GM19043 (cell line): ENCODE results near the gene IFIT1.
"Not testable (repeated sequence)": the region's sequence is repeated elsewhere in the genome, so short reads cannot be mapped to it uniquely, and the experiment has no call there.

Source experiments
- ATAC-seq: cut with Tn5 transposase; IDR thresholded peaks from one replicate; pipeline ENCODE4 v1.9.1; 2021; ENCODE audit warnings: low read depth; ENCODE audit not compliant: unreplicated experiment

Gene IFIT1

DNA sequence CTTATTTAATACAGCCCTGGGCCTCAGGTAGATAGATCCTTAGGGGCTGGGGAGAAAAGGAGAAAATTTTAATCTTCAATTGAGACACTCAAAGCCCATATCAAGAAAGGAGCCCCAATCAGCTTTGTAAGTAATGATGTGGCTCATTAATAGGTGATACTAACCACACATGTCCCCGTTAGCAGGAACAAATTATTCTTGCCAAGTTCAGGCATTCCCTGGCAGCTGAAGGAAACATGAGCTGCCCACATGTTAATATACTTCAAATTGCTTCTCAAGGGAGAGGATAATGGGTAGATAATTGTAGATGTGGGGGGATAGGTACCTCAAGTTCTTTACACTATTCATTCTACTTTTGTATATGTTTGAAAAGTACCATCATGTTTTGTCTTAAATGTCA lies 36.5 kb downstream of the IFIT1 start:
- no peak for ATAC-seq

DNA sequence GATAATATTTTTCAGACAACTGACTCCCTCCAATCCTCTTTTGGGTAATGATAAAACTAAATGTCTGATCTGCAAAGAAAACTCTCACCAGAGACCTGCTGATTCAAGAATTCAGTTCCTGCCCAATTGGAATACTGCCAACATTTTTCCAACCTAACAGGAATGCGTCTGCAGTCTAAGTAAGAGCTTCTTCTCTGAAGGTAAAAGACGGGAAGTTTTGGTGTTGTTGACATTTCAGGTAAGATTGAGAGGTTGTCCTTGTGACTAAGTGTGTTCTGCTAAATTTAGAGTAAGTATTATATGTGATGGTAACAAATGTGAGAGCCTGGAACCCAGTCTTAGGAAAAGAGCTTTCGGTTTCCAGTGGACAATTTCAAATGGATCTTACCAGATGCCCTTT lies 39.6 kb downstream of the IFIT1 start:
- ATAC-seq, result no peak

DNA sequence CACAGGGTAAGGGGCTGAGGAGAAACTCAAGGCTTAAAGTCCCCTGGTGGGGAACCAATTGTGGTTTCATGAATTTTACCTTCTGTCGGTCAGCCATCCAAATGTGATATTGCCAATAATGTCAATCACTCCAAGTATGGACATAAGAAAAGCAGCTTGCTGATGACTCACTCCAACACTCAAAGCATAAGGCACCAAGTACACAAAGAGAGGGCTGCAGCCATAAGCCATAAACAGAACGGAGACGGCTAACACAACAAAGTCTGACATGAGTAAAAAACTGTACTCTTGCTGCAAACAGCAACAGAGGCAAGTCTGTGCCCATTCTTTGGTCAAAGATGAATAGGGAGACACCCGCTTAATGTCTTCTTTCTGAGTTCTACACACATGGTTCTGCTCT lies 46.1 kb downstream of the IFIT1 start:
- ATAC-seq, result no peak

DNA sequence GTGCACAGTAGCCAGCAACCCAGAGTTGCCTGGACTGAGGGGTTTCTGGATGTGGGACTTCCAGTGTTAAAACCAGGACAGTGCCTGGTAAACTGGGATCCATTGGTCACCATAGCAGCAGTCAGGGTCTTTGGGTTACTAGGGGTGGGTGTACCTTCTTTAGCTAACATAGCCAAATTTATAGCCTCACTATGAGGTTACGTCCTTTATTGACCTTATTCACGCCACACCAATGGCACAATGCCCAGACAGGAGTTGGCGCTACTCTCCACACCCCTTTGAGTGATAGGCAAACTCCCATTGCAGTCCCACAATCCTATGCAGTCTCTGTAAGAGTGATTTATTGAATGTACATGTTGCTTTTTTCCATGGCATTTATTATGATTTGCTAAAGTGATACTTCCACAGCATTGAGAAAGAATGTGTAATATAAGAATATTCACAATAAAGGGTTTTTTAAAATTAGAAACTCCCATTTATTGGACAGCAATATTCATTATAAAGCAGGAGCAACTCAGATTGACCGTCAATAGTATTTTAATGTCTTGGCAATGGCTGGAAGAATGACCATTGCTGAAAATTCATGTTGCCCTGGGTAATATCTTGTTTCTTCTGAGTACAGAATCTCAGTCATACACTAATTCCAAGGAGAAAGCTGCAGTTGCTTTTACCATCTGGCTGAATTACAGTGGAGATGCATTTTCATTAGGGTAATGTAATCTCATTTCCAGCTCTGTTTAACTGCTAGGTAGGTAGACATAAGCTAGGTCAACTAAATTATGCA lies 48.0 kb downstream of the IFIT1 start:
- no peak for ATAC-seq

DNA sequence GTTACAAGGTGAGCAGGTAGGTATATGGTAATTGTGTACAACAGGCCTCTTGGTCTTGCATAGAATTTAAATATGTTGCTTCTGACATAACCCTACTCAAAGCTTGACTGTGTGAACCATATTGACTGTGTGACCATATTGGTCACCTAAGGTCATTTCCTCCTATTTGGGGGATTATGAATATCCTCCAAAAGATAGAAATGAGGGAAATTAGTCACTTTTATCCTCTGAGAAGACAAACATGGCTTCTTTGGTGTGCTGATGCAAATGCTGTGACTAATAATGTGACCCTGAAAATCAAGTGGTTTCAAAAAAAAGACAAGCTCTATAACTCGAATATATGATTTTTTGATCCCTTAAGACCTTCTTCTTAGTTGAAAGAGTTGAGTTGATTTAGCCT lies 49.9 kb downstream of the IFIT1 start:
- no peak for ATAC-seq

DNA sequence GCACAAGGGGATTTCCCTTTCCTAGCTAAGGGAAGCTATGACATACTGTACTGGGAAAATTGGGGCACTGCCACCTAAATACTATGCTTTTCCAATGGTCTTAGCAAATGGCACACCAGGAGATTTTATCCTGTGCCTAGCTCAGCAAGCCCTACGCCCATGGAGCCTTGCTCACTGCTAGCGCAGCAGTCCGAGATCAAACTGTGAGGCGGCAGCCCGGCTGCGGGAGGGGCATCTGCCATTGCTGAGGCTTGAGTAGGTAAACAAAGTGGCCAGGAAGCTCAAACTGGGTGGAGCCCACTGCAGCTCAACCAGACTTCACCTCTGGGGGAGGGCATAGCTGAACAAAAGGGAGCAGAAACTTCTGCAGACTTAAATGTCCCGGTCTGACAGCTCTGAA lies 52.4 kb downstream of the IFIT1 start:
- not testable (repeated sequence) for ATAC-seq

DNA sequence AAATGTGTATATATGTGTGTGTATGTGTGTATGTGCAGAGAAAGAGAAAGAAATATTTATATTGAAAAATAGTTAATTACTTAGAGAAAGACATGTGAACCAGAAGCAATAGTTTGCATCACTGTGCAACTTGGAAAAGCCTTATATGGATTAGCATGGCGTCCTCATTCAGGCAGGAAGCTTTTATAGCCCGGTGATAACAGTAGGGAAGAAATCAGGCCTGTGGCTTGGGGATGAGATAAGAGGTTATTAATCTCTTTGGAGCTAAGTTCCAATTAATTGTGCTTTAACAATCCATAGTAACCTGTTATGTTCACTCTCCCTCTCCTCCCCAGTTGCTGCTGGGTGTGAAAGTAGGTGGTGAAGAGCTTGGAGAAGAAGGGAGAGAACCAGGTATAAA lies 58.5 kb downstream of the IFIT1 start:
- ATAC-seq, result no peak

DNA sequence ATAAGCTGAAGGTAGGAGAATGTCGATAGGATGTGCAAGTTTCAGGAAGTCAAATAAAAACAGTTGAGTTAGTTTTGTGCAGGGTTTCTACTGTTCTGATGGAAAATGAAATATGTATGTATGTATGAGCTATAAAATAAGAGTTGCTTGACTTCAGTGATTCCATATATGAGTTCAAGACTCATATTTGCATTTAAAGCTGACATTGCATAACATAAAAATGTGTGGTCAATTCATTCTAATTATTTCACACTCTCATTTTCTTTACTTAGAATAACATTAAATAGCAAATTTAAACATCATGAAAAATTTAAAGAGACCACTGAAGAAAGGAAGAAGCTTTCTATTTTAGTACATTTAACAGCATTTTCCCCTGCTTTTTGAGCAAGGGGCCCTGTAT lies 59.8 kb downstream of the IFIT1 start:
- ATAC-seq, result no peak

DNA sequence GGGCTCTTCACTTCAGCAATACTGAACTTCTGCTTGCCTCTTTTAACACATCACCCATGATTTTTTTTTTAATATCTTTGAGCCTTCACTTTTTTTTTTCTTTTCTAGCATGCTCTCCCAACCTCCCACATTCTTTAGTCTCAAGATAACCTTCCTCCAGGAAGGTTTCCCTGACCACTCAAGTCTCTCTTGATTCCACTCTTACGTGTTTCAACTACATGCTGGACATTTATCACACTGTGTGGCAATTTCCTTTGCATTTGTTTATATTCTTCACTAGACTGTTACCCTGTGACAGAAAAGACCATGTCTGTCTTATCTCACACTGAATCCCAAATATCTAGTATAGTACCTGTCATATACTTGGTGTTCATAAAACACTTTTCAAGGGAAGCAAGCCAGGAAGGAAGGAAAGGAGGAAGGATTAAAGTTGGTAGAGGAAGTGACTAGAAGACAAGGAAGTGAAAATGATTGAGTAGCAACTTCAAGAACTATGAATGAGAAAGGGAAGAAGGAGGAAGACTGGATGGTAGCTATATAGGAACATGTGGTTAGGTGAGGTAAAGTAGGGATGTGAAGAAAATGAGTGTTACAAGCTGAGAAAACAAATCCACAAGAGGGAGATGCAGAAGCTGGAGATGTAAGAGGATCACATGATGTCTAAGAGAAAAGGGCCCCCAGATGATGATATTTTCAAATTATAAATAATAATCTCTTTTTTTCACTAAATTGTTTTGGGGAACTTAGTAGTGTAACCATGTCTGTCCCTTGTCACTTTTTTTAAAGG lies 62.3 kb downstream of the IFIT1 start:
- no peak for ATAC-seq
